Renal cortical epithelial cell (primary cell): ENCODE data around the gene FN3KRP. TPM values are rescaled to one million over a fixed set of nuclear protein-coding genes. Genes with fewer than 3 reads are reported as not detected.

Experiments used
- DNase-seq: peaks from one replicate; pipeline ENCODE4 v3.0.0-alpha.2; 2011; ENCODE audit warnings: low read depth
- total RNA-seq: library from RNA; depleted of rRNA; stranded (reverse); fragments of >200 nt; gene quantifications from 2 replicates; pipeline ENCODE4 v1.2.3, GENCODE V29; 2014

Gene FN3KRP, protein sequence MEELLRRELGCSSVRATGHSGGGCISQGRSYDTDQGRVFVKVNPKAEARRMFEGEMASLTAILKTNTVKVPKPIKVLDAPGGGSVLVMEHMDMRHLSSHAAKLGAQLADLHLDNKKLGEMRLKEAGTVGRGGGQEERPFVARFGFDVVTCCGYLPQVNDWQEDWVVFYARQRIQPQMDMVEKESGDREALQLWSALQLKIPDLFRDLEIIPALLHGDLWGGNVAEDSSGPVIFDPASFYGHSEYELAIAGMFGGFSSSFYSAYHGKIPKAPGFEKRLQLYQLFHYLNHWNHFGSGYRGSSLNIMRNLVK
- total RNA-seq: 18.8 and 21.3 TPM in 2 replicates

- peak; percentile 73 for DNase-seq
Observed at GRCh38 chr17:82716203-82717010, at the start of gene FN3KRP. Gene FN3KRP (plus strand): TSS chr17:82716706. CDS start chr17:82716756, 50 bp downstream.

- DNase-seq: no peak
Observed at GRCh38 chr17:82666931-82667667, 49.4 kb upstream of the FN3KRP start.

DNA sequence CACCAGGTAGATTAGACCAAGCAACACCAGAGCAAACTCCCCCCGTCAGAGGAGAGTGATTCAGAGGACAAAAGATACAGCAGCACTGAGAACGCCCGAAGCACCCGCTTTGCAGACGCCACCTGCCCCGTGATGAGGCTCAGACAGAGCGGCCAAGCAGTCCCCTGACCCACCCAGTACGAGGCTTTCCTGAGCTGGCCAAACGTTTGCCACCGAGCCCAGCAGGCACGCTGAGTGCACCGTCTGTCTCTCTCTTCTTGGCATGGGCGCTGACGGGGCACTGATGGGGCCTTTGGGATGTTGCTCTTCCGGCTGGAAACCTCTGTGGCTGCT lies 48.9 kb upstream of the FN3KRP start:
- no peak for DNase-seq

DNA sequence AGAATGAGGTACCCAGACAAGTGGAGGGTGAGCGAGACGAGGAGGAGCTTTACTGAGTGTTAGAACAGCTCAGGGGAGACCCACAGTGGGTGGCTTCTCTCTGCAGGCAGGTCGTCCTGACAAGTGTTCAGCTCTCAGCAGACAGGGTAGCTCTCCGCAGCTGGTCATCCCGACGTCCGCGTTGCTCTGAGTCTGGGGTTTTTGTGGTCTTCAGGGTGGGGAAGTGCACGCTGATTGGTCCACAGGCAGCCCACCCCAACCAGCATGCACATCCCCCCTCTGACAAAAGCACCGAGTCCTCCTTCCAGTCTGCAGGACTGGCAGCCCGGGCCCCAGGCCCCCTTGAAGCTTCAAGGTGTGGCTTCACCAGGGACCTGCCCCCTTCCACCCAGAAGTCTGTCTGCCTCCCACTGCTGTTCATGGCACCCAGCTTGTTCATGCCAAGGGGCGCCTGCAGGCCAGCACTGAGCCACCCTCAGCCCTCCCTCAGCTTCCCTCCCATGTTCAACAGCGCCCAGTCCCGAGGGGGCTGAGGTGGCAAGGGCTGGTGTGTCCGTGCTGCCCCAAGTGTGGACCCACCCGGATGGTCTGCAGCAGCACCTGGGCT lies 48.4 kb upstream of the FN3KRP start:
- DNase-seq: no peak

GRCh38 chr17:82668631-82669099 lies 47.8 kb upstream of the FN3KRP start:
- peak; percentile 56 for DNase-seq

DNA sequence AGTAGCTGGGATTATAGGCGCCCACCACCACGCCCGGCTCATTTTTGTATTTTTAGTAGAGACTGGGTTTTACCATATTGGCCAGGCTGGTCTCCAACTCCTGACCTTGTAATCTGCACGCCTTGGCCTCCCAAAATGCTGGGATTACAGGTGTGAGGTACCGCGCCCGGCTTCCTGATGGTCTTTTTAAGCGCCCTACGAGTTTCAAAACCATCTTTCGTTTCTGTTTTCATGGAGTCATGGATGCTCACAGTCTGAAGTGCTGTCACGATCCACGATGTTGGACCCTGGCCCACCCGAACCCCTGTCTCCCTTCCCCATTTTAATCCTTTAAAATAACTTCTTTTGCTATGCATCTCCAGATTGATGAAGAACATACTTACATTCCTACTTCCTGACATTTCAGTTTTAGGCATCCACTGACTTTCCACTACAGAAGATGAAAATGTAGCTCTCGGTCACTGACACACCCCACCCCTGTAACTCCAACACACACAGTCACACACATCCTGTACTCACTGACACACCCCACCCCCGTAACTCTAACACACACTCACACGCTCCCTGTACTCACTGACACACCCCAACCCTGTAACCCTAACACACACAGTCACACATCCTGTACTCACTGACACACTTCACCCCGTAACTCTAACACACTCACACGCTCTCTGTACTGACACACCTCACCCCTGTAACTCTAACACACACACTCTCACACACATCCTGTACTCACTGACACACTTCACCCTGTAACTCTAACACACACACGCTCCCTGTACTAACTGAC lies 45.6 kb upstream of the FN3KRP start:
- DNase-seq: no peak

DNA sequence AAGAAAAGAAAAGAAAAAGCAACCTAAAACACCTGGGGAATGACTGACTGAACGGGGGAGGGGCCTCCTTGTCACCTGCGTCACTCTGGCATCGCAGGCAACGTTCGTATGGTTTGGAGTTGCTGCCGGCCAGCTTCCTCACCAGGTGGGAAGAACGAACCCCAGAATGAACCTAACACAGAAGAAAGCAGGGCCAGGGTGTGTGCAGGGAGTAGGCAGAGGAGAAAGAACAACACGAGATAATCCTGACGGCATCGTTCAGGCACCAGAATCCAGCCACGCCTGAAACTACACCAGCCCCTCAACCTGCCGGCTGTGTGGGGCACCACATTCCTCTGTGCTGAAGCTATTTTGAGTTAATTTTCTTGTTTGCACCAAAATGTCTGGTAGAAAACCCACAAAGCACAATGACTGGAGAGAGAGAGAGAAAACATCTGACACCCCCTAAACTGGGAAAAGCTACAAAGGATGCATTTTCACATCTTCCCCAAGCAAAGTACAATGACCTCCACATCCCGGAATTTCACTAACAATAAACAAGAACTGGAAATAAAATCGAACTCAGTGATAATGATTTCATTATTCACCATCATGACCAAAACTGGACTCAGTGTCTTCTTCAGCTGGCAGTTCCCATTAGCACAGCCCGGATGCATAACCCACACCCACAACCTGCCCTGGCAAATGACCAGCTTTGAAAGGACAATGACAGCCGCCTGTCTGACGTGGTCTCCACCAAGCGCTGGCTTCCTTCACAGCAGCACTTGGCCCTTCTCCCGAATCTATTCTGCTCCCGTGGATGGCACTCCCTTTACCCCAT lies 41.6 kb upstream of the FN3KRP start:
- no peak for DNase-seq

DNA sequence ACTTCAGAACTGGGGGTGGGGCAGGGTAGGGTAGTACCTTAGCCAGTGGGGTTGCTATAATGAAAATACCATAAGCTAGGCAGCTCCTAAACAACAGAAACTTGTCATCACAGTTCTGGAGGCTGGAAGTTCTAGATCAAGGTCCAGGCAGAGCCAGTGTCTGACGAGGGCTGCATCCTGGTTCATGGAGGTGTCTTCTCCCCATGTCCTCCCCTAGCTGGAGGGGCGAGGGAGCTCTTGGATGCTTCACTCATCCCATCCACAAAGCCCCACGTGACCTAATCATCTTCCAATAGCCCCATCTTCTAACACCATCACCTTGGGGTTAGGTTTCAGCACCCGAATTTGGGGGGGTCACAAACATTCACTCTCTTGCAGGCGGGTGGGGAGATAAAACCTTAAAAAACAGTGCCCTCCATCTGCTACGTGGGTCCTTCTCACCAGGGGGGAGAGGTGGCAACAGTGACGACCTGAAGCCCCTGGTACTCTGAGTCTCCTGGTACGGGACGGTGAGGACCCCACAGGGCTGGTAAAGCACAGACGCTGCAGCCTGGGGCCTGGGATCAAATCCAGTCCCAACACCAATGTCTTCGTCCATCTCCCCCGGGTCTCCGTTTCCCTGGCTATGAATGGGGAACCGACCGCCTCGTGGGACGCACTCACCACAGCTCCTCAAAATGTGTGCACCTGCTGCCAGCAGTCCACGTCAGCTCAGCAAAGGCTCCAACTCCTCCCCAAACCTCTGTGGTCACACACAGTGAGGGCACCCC lies 40.8 kb upstream of the FN3KRP start:
- no peak for DNase-seq

GRCh38 chr17:82677353-82677925 lies 39.1 kb upstream of the FN3KRP start:
- DNase-seq: no peak

GRCh38 chr17:82678265-82678891 lies 38.1 kb upstream of the FN3KRP start:
- no peak for DNase-seq

GRCh38 chr17:82679586-82680465 lies 36.7 kb upstream of the FN3KRP start:
- DNase-seq: no peak

- no peak for DNase-seq
Observed at GRCh38 chr17:82681547-82681946, 35.0 kb upstream of the FN3KRP start.

- no peak for DNase-seq
Observed at GRCh38 chr17:82683534-82683933, 33.0 kb upstream of the FN3KRP start.

DNA sequence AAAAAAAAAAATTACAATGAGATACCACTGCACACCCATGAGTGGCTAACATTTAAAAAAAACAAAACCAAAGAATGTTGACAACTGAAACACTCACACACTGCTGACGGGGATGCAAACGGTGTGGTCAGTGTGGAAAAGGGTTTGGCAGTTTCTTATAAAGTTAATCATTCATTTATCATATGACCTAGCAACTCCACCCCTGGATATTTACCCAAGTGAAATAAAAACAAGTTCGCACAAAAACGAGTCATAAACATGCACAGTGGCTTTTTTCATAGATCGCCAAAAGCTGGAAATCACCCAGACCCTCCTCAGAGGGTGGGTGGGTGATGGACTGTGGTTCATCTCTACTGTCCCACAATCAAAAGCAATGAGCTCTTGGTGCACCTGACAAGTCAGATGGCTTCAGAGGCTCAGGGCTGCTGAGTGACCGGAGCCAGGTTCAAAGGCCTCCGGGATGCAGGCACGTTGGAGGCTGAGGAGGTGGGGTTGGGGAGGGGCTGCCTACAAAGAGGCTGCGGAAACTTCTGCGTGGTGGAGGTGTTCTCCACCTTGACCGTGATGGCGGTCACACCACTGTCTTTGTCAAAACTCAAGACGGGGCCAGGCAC lies 32.2 kb upstream of the FN3KRP start:
- peak; percentile 99 for DNase-seq

DNA sequence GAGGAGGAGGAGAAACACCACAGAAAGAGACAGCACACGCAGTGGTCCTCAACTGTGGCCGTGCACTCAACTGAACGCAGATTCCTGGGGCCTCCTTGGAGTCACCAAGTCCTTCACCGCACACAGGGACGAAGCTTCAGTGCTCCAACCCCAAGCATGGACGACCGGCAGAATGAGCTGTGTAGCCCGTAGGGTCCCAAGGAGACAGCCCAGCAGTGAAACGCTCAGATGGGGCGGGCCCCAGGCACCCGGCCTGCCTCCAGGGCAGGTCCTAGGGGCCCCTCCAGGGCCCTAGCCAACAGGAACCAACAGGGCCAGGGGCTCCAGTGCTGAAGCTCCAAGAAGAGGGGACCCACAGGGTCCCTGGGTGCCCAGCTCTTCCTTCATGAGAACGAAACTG lies 31.2 kb upstream of the FN3KRP start:
- DNase-seq: no peak

GRCh38 chr17:82686366-82687324 lies 29.9 kb upstream of the FN3KRP start:
- DNase-seq: no peak
